C4-2B (cell line): ENCODE results near the gene LYPD5.

Experiments
- CTCF ChIP-seq: fragments of 450-650 bp; conservative IDR thresholded peaks from 2 replicates; pipeline ENCODE4 v1.5.1; 2017; ENCODE audit warnings: mild to moderate bottlenecking
- ZFX ChIP-seq: fragments of 450-650 bp; IDR thresholded peaks from 2 replicates; pipeline ENCODE4 v1.6.1; 2017

- TF ChIP-seq CTCF: no peak
- TF ChIP-seq ZFX: no peak
Observed at GRCh38 chr19:43747557-43748204, 54.6 kb downstream of the LYPD5 start.
